Measurements from ENCODE around the gene PDSS2. TPM values are rescaled to one million over a fixed set of nuclear protein-coding genes. Genes with fewer than 3 reads are reported as not detected.

Gene PDSS2
- polyA plus RNA-seq, 1 donor from 2014 or later: 4.6 TPM

DNA sequence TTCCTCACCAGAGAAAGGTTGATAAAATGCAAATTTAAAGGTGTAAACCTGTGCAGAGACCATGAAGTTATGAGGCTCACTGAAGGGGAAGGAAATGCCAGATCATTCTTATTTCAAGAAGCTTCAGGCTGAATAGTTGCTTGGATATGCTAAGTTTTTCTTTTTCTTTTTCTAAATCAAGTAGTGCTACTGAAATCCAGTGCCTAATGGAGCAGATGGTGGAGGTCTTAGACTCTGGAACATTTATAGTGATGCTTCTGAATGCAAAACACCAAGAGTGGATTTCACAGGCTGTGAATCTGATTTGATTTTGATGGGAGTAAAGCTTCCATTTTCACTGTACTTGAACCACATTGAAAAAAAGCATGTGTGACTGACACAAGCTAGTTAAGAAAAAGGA, 192.8 kb downstream of the PDSS2 start:
- no peak overlapping the region for H2AFZ ChIP-seq (ENCODE audit: low read depth, low read length)
- H3K27me3 ChIP-seq (ENCODE audit: insufficient read depth, low read depth, low read length): no peaks in the 10 kb centered on the region
- H3F3A ChIP-seq (ENCODE audit: insufficient read depth, low read length, poor library complexity, severe bottlenecking): no peaks in the 10 kb centered on the region
- H3K27ac ChIP-seq (ENCODE audit: low read length): no peak overlapping the region
- TF ChIP-seq POLR2AphosphoS5 (IDR thresholded peaks at IDR 0.05) (no peak), RAD21 (conservative IDR thresholded peaks at IDR 0.05) (no peak), TAF1 (IDR thresholded peaks at IDR 0.05; ENCODE audit: low read depth) (no peak), SMC3 (conservative IDR thresholded peaks at IDR 0.05; ENCODE audit: poor library complexity) (no peak), MXI1 (conservative IDR thresholded peaks at IDR 0.05; ENCODE audit: poor library complexity, severe bottlenecking) (no peak), EP300 (conservative IDR thresholded peaks at IDR 0.05; ENCODE audit: poor library complexity, severe bottlenecking) (no peak), EZH2 (IDR thresholded peaks at IDR 0.05; ENCODE audit: borderline replicate concordance, insufficient read depth, low read length, poor library complexity, severe bottlenecking) (no peak)
- TF ChIP-seq, protein P1, sequence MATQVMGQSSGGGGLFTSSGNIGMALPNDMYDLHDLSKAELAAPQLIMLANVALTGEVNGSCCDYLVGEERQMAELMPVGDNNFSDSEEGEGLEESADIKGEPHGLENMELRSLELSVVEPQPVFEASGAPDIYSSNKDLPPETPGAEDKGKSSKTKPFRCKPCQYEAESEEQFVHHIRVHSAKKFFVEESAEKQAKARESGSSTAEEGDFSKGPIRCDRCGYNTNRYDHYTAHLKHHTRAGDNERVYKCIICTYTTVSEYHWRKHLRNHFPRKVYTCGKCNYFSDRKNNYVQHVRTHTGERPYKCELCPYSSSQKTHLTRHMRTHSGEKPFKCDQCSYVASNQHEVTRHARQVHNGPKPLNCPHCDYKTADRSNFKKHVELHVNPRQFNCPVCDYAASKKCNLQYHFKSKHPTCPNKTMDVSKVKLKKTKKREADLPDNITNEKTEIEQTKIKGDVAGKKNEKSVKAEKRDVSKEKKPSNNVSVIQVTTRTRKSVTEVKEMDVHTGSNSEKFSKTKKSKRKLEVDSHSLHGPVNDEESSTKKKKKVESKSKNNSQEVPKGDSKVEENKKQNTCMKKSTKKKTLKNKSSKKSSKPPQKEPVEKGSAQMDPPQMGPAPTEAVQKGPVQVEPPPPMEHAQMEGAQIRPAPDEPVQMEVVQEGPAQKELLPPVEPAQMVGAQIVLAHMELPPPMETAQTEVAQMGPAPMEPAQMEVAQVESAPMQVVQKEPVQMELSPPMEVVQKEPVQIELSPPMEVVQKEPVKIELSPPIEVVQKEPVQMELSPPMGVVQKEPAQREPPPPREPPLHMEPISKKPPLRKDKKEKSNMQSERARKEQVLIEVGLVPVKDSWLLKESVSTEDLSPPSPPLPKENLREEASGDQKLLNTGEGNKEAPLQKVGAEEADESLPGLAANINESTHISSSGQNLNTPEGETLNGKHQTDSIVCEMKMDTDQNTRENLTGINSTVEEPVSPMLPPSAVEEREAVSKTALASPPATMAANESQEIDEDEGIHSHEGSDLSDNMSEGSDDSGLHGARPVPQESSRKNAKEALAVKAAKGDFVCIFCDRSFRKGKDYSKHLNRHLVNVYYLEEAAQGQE (IDR thresholded peaks at IDR 0.05; ENCODE audit: borderline replicate concordance): no peak
- TF ChIP-seq, protein P2, sequence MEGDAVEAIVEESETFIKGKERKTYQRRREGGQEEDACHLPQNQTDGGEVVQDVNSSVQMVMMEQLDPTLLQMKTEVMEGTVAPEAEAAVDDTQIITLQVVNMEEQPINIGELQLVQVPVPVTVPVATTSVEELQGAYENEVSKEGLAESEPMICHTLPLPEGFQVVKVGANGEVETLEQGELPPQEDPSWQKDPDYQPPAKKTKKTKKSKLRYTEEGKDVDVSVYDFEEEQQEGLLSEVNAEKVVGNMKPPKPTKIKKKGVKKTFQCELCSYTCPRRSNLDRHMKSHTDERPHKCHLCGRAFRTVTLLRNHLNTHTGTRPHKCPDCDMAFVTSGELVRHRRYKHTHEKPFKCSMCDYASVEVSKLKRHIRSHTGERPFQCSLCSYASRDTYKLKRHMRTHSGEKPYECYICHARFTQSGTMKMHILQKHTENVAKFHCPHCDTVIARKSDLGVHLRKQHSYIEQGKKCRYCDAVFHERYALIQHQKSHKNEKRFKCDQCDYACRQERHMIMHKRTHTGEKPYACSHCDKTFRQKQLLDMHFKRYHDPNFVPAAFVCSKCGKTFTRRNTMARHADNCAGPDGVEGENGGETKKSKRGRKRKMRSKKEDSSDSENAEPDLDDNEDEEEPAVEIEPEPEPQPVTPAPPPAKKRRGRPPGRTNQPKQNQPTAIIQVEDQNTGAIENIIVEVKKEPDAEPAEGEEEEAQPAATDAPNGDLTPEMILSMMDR (IDR thresholded peaks at IDR 0.05; ENCODE audit: poor library complexity, severe bottlenecking): no peak
- no peak overlapping the region for H3K4me3 ChIP-seq (ENCODE audit: low read length)
- H3K9me3 ChIP-seq (ENCODE audit: low read length): no peaks in the 10 kb centered on the region
- no peaks in the 10 kb centered on the region for H3K36me3 ChIP-seq (ENCODE audit: insufficient read depth, low read length)
- no peak overlapping the region for H3K4me2 ChIP-seq (ENCODE audit: low read length)
- H3K9me2 ChIP-seq (ENCODE audit: insufficient read depth, low read length): no peaks in the 10 kb centered on the region
- H3K9ac ChIP-seq (ENCODE audit: low read length): no peak overlapping the region
- H4K20me1 ChIP-seq (ENCODE audit: insufficient read depth): no peaks in the 10 kb centered on the region
- H3K79me2 ChIP-seq (replicated peaks; ENCODE audit: insufficient read depth, low read length): no peaks in the 10 kb centered on the region

DNA sequence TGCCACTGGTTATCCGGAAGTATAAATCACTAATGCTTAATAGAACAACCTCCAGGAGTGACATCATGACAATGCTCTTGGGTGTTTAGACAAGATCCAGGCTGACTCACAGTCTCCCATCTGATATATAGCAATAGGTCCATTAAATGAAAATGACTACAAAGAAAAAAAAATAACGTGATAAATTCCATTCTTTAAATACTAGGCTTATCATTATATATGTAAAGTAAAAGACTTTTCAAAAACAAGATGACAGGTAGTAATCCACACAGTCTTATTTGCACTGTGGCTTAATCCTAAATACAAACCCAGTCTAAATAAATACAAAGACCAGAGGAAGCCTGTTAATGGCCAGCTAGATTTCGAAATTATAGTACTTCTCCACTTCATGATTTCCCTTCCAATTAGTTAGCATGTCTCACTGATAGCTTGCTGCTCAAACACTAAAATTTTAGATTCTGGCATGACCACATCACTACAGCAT, 195.0 kb downstream of the PDSS2 start:
- Histone ChIP-seq H3K27ac (ENCODE audit: low read length) (no peak overlapping the region), H3K4me2 (ENCODE audit: low read length) (no peak overlapping the region), H4K20me1 (ENCODE audit: insufficient read depth) (no peaks in the 10 kb centered on the region), H3K79me2 (replicated peaks; ENCODE audit: insufficient read depth, low read length) (no peaks in the 10 kb centered on the region), H3K27me3 (ENCODE audit: insufficient read depth, low read depth, low read length) (no peaks in the 10 kb centered on the region), H3F3A (ENCODE audit: insufficient read depth, low read length, poor library complexity, severe bottlenecking) (no peaks in the 10 kb centered on the region), H2AFZ (ENCODE audit: low read depth, low read length) (no peak overlapping the region), H3K9ac (ENCODE audit: low read length) (no peak overlapping the region), H3K9me3 (ENCODE audit: low read length) (no peaks in the 10 kb centered on the region), H3K4me3 (ENCODE audit: low read length) (no peak overlapping the region), H3K9me2 (ENCODE audit: insufficient read depth, low read length) (no peaks in the 10 kb centered on the region), H3K36me3 (ENCODE audit: insufficient read depth, low read length) (no peaks in the 10 kb centered on the region)
- TF ChIP-seq POLR2AphosphoS5 (IDR thresholded peaks at IDR 0.05) (no peak), EZH2 (IDR thresholded peaks at IDR 0.05; ENCODE audit: borderline replicate concordance, insufficient read depth, low read length, poor library complexity, severe bottlenecking) (no peak), RAD21 (conservative IDR thresholded peaks at IDR 0.05) (no peak), SMC3 (conservative IDR thresholded peaks at IDR 0.05; ENCODE audit: poor library complexity) (no peak), EP300 (conservative IDR thresholded peaks at IDR 0.05; ENCODE audit: poor library complexity, severe bottlenecking) (no peak), TAF1 (IDR thresholded peaks at IDR 0.05; ENCODE audit: low read depth) (no peak), MXI1 (conservative IDR thresholded peaks at IDR 0.05; ENCODE audit: poor library complexity, severe bottlenecking) (no peak)
- TF ChIP-seq, protein P1 (IDR thresholded peaks at IDR 0.05; ENCODE audit: borderline replicate concordance): no peak
